Fibroblast of skin of left biceps (primary cell): ENCODE data around the gene LDLRAD4.
A peak's percentile ranks its signal among the peaks of the same experiment; 100 is the strongest.

Experiments used
- DNase-seq, 2 experiments: peaks; one replicate each; pipeline ENCODE4 v3.0.0-alpha.2; 2013; ENCODE audit warnings: low read depth in 2 of 2

Gene LDLRAD4

DNA sequence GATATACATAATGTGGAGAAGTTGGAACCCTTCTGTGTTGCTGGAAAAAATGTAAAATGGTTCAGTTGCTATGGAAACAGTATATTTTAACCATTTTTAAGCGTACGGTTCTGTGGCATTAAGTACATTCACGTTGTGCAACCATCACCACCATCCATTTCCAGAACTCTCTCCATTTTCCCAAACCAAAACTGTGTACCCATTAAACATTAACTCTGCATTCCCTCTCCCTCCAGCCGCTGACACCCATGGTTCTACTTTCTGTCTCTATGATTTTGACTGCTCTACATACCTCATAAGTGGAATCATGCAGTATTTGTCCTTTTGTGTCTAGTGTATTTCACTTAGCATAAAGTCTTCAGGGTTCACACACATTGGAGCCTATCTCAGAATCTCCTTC lies 67.3 kb downstream of the LDLRAD4 start:
- DNase-seq = no peak

- DNase-seq = no peak
Observed at GRCh38 chr18:13286456-13287125, 68.0 kb downstream of the LDLRAD4 start.

DNA sequence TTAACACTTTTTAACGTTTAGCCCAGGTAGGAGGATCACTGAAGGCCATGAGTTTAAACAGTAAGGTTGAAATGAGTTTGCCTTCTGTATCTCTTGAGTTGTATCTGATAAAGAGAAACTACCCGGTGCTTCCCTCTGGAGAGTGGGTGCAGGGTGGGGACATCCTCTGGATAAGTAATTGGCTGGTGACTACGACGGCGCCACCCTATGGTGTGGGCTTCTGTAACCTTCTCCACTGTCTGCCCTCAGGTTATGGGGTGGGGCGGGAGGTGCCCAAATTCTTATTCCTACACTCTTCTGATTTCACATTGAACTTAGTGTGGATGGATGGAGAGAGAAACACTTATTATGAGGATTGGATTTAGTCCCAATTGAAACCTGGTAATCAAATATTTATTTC lies 68.8 kb downstream of the LDLRAD4 start:
- no peak for DNase-seq

GRCh38 chr18:13288509-13289133 lies 70.1 kb downstream of the LDLRAD4 start:
- no peak for DNase-seq

DNA sequence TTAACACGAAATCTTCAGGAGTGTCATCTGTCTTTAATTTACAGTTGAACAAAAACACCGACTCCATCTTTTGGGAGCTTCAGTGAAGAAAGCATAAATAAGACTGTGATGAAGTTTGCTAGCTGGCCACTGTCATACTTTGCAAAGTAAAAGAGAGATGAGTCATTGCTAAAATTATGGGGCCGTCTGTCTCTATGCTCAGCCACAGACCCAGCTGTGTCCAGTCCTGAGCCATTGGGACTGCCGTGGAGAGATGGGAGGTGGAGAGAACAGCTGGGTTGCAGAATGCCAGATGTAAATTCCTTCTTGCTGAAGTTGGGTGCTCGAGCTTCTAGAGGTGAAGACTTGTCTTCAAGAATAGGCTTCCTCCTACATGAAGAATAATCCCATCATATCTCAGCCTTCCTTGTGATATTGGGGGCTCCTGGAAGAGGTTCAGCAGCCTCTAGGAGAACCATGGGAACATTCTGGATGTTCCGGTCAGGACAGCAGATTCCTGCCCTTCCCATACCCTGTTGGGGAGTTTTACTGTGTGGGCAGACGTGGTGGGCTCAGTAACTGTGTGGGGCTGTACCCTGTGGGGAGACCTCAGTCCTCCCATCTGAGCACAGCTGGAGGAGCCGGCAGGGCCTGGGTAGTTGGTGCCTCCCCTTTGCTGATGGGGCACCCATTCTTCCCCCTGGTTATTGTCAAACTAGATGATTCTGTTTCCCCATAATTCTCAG lies 71.1 kb downstream of the LDLRAD4 start:
- peak; percentile 59 to 62 for DNase-seq

DNA sequence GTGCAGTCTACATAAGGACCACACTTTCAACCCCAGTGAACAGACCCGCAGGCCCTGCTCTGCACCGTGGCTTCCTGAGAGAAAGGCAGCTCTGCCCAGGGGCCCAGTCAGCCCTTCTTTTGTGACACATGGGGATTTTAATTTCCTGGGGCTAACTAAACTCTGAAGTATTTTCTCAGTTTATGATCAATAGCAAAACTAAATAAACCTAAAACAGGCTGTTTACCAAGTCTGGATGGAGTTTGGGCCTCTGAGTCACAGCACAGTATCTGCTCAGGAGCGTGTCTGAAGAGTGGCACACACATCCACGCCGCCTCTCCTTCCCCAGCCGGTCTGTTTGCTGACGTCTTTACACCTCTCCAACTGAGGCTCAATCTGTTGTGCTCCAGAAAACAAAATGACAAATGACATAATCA lies 72.3 kb downstream of the LDLRAD4 start:
- no peak for DNase-seq

- no peak for DNase-seq
Observed at GRCh38 chr18:13291299-13291698, 72.7 kb downstream of the LDLRAD4 start.

DNA sequence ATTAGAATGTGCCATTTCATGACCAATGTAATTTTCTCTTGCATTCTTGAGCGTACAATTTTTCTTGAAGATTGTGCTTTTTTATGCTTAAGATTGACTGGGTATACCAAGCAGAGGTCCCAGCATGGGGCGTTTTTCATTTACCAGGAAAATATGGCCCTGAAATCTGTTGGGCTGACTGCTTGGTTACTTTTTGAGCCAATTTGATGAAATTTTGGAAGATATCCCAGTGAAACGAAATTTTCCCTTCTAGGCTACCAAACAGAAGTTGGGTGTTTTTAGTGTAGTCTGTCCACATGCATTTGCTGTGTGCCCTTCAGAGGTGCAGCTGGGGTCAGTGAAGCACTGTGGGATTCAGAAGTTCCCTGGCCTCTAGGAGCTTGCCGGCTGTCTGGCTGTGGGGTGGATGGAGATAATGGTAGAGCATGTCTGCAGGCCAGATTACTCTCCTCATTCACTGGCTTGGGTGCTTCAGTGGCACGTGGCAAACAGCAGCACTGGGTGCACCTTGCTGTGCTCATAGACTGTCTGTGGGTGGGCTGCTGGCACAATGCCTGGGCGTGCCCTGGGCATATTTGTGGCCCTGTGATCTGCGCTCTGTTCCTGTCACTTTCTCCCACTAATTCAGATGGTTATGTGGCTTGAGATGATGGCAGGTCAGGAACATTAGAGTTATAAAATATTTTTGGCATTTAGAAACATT lies 73.3 kb downstream of the LDLRAD4 start:
- no peak for DNase-seq

- DNase-seq = no peak
Observed at GRCh38 chr18:13292736-13293135, 74.2 kb downstream of the LDLRAD4 start.

- DNase-seq = no peak
Observed at GRCh38 chr18:13294309-13294708, 75.7 kb downstream of the LDLRAD4 start.

GRCh38 chr18:13295894-13296293 lies 77.3 kb downstream of the LDLRAD4 start:
- no peak for DNase-seq

DNA sequence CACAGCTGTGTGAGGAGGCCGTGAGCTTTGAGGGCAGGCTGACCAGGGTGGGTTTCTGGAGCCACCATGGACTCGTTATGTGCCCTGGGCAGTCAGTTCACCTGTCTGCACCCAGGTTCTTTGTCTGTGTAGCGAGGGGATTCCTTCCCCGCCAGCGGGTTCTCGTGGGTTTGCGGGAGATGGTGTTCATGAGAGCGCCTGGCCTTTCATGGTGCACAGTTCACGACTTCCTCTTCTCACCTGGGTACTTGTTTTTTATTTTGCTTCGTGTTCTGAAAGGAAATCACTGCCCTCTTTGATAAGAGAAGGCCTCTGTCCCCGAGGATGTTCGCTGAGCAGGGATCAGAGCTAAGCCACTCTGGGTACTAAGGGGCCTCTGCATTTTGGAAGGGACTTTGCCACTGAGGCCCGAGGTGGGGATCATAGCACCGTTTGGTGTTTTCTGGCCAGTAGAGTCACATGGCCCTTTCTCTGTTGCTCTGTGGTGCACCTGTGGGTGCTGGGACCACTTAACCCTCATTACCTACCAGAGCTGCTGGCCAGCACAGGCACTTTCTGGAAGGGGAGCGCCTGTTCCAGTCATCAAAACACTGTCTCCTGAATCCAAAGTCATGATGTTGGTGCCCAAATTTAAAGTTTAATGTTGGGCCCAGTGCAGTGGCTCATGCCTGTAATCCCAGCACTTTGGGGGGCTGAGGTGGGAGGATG lies 78.5 kb downstream of the LDLRAD4 start:
- no peak for DNase-seq

DNA sequence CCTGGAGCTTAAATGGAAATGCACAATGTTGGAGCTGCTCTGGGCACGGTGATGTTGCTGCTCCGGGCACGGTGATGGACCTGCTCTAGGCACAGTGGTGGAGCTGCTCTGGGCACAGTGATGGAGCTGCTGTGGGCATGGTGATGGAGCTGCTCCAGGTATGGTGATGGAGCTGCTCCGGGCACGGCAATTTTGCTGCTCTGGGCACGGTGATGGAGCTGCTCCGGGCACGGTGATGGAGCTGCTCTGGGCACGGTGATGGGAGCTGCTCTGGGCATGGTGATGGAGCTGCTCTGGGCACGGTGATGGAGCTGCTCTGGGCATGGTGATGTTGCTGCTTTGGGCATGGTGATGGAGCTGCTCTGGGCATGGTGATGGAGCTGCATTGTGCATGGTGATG lies 79.7 kb downstream of the LDLRAD4 start:
- no peak for DNase-seq

GRCh38 chr18:13300029-13300428 lies 81.5 kb downstream of the LDLRAD4 start:
- no peak for DNase-seq

GRCh38 chr18:13300796-13301195 lies 82.2 kb downstream of the LDLRAD4 start:
- DNase-seq = no peak

DNA sequence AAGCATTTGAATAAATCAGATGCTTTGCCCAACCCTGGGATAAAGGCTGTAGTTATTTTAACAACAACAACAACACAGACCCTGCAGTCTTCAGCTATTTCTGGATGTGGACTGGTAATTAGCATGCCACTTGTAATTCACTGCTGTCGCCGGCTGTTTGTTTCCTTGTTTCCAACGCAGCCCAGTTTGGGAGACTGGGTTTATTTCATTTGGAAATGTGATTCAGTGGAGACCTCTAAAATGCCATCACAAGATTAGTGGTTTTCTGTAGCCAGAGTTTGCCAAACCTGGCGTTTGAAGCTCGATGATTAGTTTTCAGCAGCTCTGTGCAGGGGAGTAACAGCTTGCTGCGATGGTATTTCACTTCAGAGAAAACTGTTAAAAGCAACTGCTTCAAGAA lies 83.5 kb downstream of the LDLRAD4 start:
- no peak for DNase-seq

GRCh38 chr18:13302457-13303225 lies 84.1 kb downstream of the LDLRAD4 start:
- DNase-seq = no peak

DNA sequence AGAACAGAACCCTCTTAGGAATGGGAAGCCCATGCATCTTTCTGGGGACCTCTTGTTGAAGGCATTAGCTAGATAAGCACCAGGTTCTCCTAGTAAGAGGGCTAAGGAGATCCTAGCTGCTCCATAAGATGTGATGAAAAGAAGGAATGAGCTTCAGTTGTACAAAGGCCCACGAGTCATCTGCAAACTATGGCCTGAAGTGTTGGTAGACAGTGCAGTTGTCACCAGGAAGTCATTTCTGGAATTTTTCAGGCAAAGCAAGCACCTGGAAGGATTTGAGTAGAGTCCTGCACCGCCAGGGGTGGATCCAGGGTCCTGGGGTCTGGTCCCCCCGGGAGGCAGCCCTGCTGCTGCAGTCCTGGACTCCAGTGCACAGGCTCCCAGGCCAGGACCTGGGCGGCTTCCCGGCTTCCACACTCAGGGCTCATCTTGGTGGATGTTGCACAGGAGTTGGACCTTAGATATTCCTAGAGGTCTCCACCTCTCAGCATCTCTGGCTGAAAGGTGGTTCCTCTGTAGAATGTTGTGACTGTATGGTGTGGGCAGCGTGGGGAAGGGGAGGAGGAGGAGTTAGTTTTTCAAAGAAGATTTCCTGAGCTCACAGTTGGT lies 85.3 kb downstream of the LDLRAD4 start:
- DNase-seq = no peak

DNA sequence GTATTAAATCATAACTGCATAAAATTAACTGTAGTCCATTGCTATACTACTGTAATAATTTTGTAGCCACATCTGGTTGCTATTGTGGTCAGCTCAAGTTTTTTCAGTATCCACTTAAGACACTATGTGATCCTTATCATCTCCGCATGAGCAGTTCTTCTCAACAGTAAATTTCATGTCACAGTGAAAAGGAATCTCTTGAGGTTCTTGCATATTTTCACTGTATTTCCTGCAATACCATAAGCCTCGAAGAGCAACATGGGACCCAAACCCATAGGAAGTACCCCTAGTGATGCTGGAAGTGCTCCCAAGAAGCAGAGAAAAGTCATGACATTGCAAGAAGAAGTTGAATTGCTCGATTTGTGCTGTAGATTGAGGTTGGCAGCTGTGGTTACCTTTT lies 86.7 kb downstream of the LDLRAD4 start:
- no peak for DNase-seq

DNA sequence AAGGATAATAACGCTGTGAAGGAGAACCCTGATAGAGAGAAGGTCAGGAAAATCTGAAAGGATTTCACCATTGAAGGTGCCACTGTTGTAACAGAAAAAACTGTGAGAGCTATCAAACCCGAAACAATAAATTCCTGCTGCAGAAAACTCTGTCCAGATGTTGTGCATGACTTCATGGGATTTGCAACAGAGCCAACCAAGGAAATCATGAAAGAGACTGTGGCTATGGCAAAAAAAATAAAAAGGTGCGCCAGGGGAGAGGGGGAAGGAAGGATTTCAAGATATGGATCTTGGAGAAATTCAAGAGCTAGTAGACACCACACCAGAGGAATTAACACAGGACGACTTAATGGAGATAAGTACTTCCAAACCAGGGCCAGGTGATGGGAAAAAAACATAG lies 88.0 kb downstream of the LDLRAD4 start:
- no peak for DNase-seq

GRCh38 chr18:13308369-13308768 lies 89.8 kb downstream of the LDLRAD4 start:
- DNase-seq = no peak
